Measurements from ENCODE around the gene KANTR.

Gene KANTR

GRCh38 chrX:53114864-53115549, 21.1 kb downstream of the KANTR start:
- H3K36me3 ChIP-seq (ENCODE audit: insufficient read depth) = no peaks in the 10 kb centered on the region
- H3K27ac ChIP-seq = no peak overlapping the region
- H3K4me3 ChIP-seq (IDR thresholded peaks at IDR 0.05; ENCODE audit: insufficient read depth, low read depth, low read length) = no peak overlapping the region
- no peaks in the 10 kb centered on the region for H4K20me1 ChIP-seq (ENCODE audit: insufficient read depth)
- TF ChIP-seq CTCF (conservative IDR thresholded peaks at IDR 0.05; ENCODE audit: low read depth, low read length) = no peak
- H3K79me2 ChIP-seq (ENCODE audit: insufficient read depth, low read depth) = no peaks in the 10 kb centered on the region
- no peak overlapping the region for H3K9ac ChIP-seq
- H3K4me1 ChIP-seq (ENCODE audit: low read depth, poor library complexity, severe bottlenecking) = peaks cover 7% of the 10 kb centered on the region
- no peaks in the 10 kb centered on the region for H3K27me3 ChIP-seq (ENCODE audit: insufficient read depth, low read depth)
- no peak overlapping the region for H2AFZ ChIP-seq (ENCODE audit: low read depth)
- H3K4me2 ChIP-seq = no peak overlapping the region

GRCh38 chrX:53115550-53115874, 21.6 kb downstream of the KANTR start:
- no peaks in the 10 kb centered on the region for H3K36me3 ChIP-seq (ENCODE audit: insufficient read depth)
- H3K4me3 ChIP-seq (IDR thresholded peaks at IDR 0.05; ENCODE audit: insufficient read depth, low read depth, low read length) = no peak overlapping the region
- no peak overlapping the region for H3K4me2 ChIP-seq
- H4K20me1 ChIP-seq (ENCODE audit: insufficient read depth) = no peaks in the 10 kb centered on the region
- H3K4me1 ChIP-seq (ENCODE audit: low read depth, poor library complexity, severe bottlenecking) = peaks cover 7% of the 10 kb centered on the region
- H3K27ac ChIP-seq = no peak overlapping the region
- no peak overlapping the region for H3K9ac ChIP-seq
- no peak overlapping the region for H2AFZ ChIP-seq (ENCODE audit: low read depth)
- no peaks in the 10 kb centered on the region for H3K79me2 ChIP-seq (ENCODE audit: insufficient read depth, low read depth)
- no peaks in the 10 kb centered on the region for H3K27me3 ChIP-seq (ENCODE audit: insufficient read depth, low read depth)
- TF ChIP-seq CTCF (conservative IDR thresholded peaks at IDR 0.05; ENCODE audit: low read depth, low read length) = no peak

GRCh38 chrX:53116101-53116500, 22.2 kb downstream of the KANTR start:
- Histone ChIP-seq H3K4me2 (no peak overlapping the region), H3K36me3 (ENCODE audit: insufficient read depth) (no peaks in the 10 kb centered on the region), H2AFZ (ENCODE audit: low read depth) (no peak overlapping the region), H3K27ac (no peak overlapping the region), H3K4me1 (ENCODE audit: low read depth, poor library complexity, severe bottlenecking) (peaks cover 7% of the 10 kb centered on the region), H3K79me2 (ENCODE audit: insufficient read depth, low read depth) (no peaks in the 10 kb centered on the region), H4K20me1 (ENCODE audit: insufficient read depth) (no peaks in the 10 kb centered on the region), H3K4me3 (IDR thresholded peaks at IDR 0.05; ENCODE audit: insufficient read depth, low read depth, low read length) (no peak overlapping the region), H3K9ac (no peak overlapping the region), H3K27me3 (ENCODE audit: insufficient read depth, low read depth) (no peaks in the 10 kb centered on the region)
- no peak for TF ChIP-seq CTCF (conservative IDR thresholded peaks at IDR 0.05; ENCODE audit: low read depth, low read length)

GRCh38 chrX:53122013-53122412, 28.1 kb downstream of the KANTR start:
- H3K36me3 ChIP-seq (ENCODE audit: insufficient read depth) = no peaks in the 10 kb centered on the region
- H3K4me3 ChIP-seq (IDR thresholded peaks at IDR 0.05; ENCODE audit: insufficient read depth, low read depth, low read length) = no peak overlapping the region
- H4K20me1 ChIP-seq (ENCODE audit: insufficient read depth) = no peaks in the 10 kb centered on the region
- no peak overlapping the region for H3K9ac ChIP-seq
- H3K79me2 ChIP-seq (ENCODE audit: insufficient read depth, low read depth) = no peaks in the 10 kb centered on the region
- no peak overlapping the region for H2AFZ ChIP-seq (ENCODE audit: low read depth)
- H3K27me3 ChIP-seq (ENCODE audit: insufficient read depth, low read depth) = no peaks in the 10 kb centered on the region
- H3K27ac ChIP-seq = no peak overlapping the region
- no peaks in the 10 kb centered on the region for H3K4me1 ChIP-seq (ENCODE audit: low read depth, poor library complexity, severe bottlenecking)
- no peak for TF ChIP-seq CTCF (conservative IDR thresholded peaks at IDR 0.05; ENCODE audit: low read depth, low read length)
- H3K4me2 ChIP-seq = no peak overlapping the region

Measured in KMS-11 (cell line).